HCT116 (cell line): Measurements from ENCODE around the gene RAG1.

Experiments used
- ELF1 ChIP-seq: IDR thresholded peaks from 2 replicates; pipeline ENCODE4 v1.6.1; 2012; ENCODE audit warnings: low read depth, borderline replicate concordance
- EZH2phosphoT487 ChIP-seq: fragments of 200-600 bp; IDR thresholded peaks from 2 replicates; pipeline ENCODE4 v1.6.1; 2018; ENCODE audit warnings: antibody characterized with exemption, borderline replicate concordance
- SIN3A ChIP-seq: IDR thresholded peaks from 2 replicates; pipeline ENCODE4 v1.6.1; 2012; ENCODE audit warnings: low read depth

GRCh38 chr11:36596880-36597279 lies 29.1 kb downstream of the RAG1 start:
- TF ChIP-seq ELF1, result no peak
- TF ChIP-seq SIN3A, result no peak
- no peak for TF ChIP-seq EZH2phosphoT487
